ENCODE results near the gene VSNL1.

DNA sequence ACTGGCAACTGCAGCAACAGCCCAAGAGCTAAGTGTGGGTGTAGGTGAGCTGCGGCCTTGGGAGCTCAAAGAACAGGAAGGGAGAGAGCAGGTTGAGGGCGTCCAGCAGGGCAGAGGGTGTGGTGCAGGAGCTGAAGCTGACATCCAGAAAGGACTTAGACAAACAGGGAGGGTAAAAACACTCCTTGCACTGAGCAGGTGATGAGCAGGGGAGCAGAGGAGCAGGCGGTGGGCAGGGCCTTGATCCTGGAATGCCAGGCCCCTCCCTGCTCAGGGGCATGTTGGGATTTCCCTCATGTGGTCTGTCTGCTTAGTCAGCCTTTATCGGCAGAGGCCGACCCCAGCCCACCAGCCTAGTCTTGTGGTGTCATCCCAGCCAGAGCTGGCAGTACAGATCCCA lies 63.6 kb downstream of the VSNL1 start:
- TF ChIP-seq, protein P1, sequence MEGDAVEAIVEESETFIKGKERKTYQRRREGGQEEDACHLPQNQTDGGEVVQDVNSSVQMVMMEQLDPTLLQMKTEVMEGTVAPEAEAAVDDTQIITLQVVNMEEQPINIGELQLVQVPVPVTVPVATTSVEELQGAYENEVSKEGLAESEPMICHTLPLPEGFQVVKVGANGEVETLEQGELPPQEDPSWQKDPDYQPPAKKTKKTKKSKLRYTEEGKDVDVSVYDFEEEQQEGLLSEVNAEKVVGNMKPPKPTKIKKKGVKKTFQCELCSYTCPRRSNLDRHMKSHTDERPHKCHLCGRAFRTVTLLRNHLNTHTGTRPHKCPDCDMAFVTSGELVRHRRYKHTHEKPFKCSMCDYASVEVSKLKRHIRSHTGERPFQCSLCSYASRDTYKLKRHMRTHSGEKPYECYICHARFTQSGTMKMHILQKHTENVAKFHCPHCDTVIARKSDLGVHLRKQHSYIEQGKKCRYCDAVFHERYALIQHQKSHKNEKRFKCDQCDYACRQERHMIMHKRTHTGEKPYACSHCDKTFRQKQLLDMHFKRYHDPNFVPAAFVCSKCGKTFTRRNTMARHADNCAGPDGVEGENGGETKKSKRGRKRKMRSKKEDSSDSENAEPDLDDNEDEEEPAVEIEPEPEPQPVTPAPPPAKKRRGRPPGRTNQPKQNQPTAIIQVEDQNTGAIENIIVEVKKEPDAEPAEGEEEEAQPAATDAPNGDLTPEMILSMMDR (IDR thresholded peaks at IDR 0.05) = no peak
- TF ChIP-seq POLR2A (IDR thresholded peaks at IDR 0.05) = no peak
